Lower lobe of right lung (tissue), 2 donors: ENCODE data around the gene DCAKD. TPM values are rescaled to one million over a fixed set of nuclear protein-coding genes. Genes with fewer than 3 reads are reported as not detected.

Experiments used
- ATAC-seq, 2 donors: fragments of 200-7000 bp; cut with Tn5 transposase; one replicate each; pipeline ENCODE4 v1.9.1; 2020 to 2022; ENCODE audit warnings: mild to moderate bottlenecking in 2 of 2, moderate library complexity in 2 of 2
- DNase-seq: peaks from one replicate; pipeline ENCODE4 v3.0.0-alpha.2; 2020
- H3K27ac ChIP-seq: fragments of 200-600 bp; one replicate; pipeline ENCODE4 v1.8.0; 2022
- H3K27me3 ChIP-seq: fragments of 200-600 bp; one replicate; pipeline ENCODE4 v1.8.0; 2022; ENCODE audit warnings: low read depth
- H3K36me3 ChIP-seq: fragments of 200-600 bp; one replicate; pipeline ENCODE4 v1.8.0; 2022; ENCODE audit warnings: mild to moderate bottlenecking
- H3K4me1 ChIP-seq: fragments of 200-600 bp; one replicate; pipeline ENCODE4 v1.8.0; 2022
- H3K4me3 ChIP-seq: fragments of 200-600 bp; one replicate; pipeline ENCODE4 v1.8.0; 2022; ENCODE audit warnings: mild to moderate bottlenecking
- H3K9me3 ChIP-seq: fragments of 200-600 bp; one replicate; pipeline ENCODE4 v1.8.0; 2022
- intact Hi-C: fragments of 100-400 bp; cut with DNase I; formaldehyde crosslinking; loops from one replicate; pipeline ENCODE4 v1.11.0; 2022
- total RNA-seq: library from RNA; stranded (reverse); fragmentation: NEBNext Ultra II Directional; extraction: Animal tissue kit (Norgen Biotek cat#: 25700); gene quantifications from one replicate; pipeline ENCODE4 v1.2.1, GENCODE V29; 2021
- TF ChIP-seq, protein P1 (sequence below): fragments of 200-600 bp; IDR thresholded peaks from one replicate; pipeline ENCODE4 v1.8.0; 2022; ENCODE audit warnings: antibody characterized with exemption, mild to moderate bottlenecking
- donor health status: DM: no; HTN: yes; CAD: no; lungs with severe emphysema.

DCAKD gene
- total RNA-seq, 1 donor from 2014 or later: 20.1 TPM

DNA sequence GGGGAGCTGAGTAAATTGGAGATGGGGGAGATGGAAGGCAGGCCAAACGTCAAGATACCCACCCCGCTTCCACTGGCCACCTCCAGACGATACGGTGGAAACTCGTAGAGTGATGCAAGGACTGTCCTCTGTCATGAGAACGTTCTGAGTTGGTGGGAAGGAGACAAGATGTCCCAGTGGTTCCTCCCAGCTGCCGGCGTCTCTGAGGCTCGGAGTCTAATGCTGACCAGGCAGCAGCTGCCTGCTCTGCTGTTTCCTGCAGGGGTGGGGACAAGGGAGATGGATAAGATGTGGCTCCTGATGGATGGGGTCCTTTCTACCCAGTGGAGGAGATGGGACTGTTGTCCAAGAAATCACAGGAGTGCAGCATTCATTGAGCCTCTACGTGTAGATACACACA, 55.1 kb downstream of the DCAKD start:
- no peak for DNase-seq
- no peak for ATAC-seq
- no peaks in the 10 kb centered on the region for H3K36me3 ChIP-seq
- peaks cover 11% of the 10 kb centered on the region for H3K27me3 ChIP-seq
- intact Hi-C loops: no loop called here
- H3K9me3 ChIP-seq: peaks cover 10% of the 10 kb centered on the region
- TF ChIP-seq, protein P1, sequence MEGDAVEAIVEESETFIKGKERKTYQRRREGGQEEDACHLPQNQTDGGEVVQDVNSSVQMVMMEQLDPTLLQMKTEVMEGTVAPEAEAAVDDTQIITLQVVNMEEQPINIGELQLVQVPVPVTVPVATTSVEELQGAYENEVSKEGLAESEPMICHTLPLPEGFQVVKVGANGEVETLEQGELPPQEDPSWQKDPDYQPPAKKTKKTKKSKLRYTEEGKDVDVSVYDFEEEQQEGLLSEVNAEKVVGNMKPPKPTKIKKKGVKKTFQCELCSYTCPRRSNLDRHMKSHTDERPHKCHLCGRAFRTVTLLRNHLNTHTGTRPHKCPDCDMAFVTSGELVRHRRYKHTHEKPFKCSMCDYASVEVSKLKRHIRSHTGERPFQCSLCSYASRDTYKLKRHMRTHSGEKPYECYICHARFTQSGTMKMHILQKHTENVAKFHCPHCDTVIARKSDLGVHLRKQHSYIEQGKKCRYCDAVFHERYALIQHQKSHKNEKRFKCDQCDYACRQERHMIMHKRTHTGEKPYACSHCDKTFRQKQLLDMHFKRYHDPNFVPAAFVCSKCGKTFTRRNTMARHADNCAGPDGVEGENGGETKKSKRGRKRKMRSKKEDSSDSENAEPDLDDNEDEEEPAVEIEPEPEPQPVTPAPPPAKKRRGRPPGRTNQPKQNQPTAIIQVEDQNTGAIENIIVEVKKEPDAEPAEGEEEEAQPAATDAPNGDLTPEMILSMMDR: no peak
- no peak overlapping the region for H3K4me3 ChIP-seq
- no peak overlapping the region for H3K27ac ChIP-seq
- no peaks in the 10 kb centered on the region for H3K4me1 ChIP-seq

DNA sequence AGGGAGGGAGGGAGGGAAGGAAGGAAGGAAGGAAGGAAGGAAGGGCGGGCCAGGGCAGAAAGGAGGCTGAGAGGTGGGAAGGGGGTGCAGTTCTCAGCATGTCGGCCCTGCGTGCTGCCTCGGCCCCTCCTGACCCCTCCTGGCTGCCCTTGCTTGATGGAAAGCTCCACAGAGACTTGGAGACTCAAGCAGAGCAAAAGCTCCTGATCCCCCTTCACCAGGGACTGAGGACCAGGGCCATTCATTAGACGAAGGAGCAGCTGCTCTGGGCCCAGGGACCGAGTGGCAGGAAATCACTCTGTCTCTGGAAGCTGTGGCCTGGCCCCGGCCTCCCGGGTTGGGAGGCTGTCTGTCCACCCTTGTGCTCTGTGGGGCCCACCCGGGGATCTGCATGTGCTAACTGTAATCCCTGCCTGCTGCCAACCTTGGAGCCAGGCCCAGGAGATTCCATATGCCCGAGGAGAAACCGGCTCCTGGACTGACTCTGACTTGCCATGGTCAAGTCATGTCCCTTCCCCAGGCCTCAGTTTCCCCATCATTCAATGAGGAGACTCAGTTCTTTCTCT, 55.9 kb downstream of the DCAKD start:
- TF ChIP-seq, protein P1: no peak
- no peak overlapping the region for H3K4me3 ChIP-seq
- no peaks in the 10 kb centered on the region for H3K4me1 ChIP-seq
- intact Hi-C loops: no loop called here
- ATAC-seq (no peak), DNase-seq (no peak)
- no peaks in the 10 kb centered on the region for H3K36me3 ChIP-seq
- H3K27ac ChIP-seq: no peak overlapping the region
- H3K9me3 ChIP-seq: peaks cover 10% of the 10 kb centered on the region
- peaks cover 11% of the 10 kb centered on the region for H3K27me3 ChIP-seq

DNA sequence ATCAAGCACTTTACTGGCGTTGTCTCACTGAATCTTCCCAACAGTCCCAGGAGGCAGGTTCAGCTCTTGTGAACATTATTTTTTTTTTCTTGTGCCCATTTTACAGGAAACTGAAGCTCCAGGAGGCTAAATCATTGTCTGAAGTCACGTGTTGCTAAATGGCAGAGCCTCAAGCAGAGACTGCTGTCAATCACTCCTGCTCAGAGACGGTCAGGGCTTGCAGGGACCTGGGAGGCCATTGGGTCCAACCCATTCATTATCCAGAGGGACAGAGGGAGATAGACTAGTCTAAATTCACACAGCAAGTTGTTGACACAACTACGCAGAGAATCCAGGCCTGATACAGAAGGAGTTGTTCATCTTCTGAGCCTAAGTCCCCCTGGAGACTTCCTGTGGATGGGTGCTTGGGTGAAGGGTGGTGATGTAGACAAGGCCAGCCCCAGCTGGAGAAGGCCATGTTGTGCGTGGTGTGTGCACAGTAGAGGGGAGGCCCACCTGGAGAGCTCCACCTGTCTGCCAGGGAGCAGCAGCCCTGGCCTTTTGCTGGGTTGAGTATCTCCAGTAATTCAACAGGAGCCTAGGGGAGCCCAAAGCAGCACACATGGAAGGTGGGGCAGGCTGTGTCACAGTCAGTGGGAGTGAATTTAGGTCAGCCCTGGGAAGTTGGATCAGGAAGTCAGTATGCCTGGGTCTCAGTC, 59.0 kb downstream of the DCAKD start:
- no peaks in the 10 kb centered on the region for H3K4me1 ChIP-seq
- TF ChIP-seq, protein P1: no peak
- H3K9me3 ChIP-seq: no peaks in the 10 kb centered on the region
- peaks cover 27% of the 10 kb centered on the region for H3K27me3 ChIP-seq
- H3K27ac ChIP-seq: no peak overlapping the region
- H3K36me3 ChIP-seq: no peaks in the 10 kb centered on the region
- no peak for DNase-seq
- no peak overlapping the region for H3K4me3 ChIP-seq
- intact Hi-C loops: no loop called here
- ATAC-seq: no peak

DNA sequence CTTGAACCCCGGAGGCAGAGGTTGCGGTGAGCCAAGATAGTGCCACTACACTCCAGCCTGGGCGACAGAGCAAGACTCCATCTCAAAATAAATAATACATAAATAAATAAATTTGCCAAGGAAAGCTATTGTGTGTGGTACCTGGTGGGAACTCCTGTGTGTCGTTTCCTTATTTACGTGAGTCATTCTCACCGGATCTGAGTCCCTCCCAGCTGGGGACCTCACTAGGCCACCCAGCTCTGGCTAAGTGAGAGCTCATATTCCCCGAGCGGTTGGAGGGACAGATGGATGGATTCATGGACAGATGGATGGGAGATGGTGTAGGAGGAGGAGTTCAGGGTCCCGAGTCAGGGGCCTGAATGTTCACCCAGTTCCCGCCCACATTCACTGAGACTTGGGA, 60.4 kb downstream of the DCAKD start:
- DNase-seq: no peak
- intact Hi-C loops: no loop called here
- H3K27ac ChIP-seq: no peak overlapping the region
- no peak for ATAC-seq
- TF ChIP-seq, protein P1: no peak
- H3K36me3 ChIP-seq: no peaks in the 10 kb centered on the region
- no peak overlapping the region for H3K4me3 ChIP-seq
- peaks cover 34% of the 10 kb centered on the region for H3K27me3 ChIP-seq
- no peaks in the 10 kb centered on the region for H3K4me1 ChIP-seq
- H3K9me3 ChIP-seq: no peaks in the 10 kb centered on the region

DNA sequence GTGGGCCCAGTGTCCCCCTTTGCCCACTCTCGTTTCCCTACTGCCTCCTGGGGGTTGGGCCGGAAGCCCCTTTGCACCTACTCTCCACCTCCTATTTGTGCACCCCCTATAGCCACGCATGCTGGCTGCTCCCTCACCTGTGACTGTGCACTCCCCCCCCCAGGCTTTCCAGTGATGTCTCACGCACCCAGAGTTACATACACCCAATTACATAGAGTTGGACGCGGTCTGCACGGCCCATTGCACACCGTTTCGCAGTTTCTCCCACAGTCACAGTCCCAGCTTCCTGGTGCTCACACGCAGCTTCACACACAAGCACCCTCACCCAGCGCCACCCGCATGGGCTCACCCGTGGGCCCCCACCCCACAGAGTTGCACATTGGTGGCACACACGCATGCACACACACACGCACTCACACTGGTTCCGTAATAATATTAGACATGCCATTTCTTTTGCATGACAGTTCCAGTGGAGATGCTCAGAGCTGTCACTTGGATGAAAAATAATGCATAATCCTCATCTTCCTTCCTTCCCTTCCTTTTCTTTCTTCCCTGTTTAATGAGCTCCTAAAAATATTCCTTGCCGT, 61.8 kb downstream of the DCAKD start:
- Histone ChIP-seq H3K9me3 (no peaks in the 10 kb centered on the region), H3K27ac (no peak overlapping the region), H3K4me3 (no peak overlapping the region), H3K4me1 (no peaks in the 10 kb centered on the region), H3K36me3 (no peaks in the 10 kb centered on the region), H3K27me3 (peaks cover 34% of the 10 kb centered on the region)
- DNase-seq (no peak), ATAC-seq (no peak)
- TF ChIP-seq, protein P1: no peak
- intact Hi-C loops: no loop called here
